Measurements from ENCODE around the gene POLR2E.

- TF ChIP-seq SRF (IDR thresholded peaks at IDR 0.05; ENCODE audit: low read depth) (no peak), ELF1 (IDR thresholded peaks at IDR 0.05; ENCODE audit: borderline replicate concordance, low read depth) (no peak), POLR2AphosphoS5 (IDR thresholded peaks at IDR 0.05; ENCODE audit: low read depth, low read length) (no peak), YY1 (IDR thresholded peaks at IDR 0.05; ENCODE audit: extremely low read depth, insufficient replicate concordance, low read depth, low read length) (no peak), SIN3A (IDR thresholded peaks at IDR 0.05; ENCODE audit: low read depth) (no peak), EZH2 (IDR thresholded peaks at IDR 0.05) (no peak)
These were observed 50.0 kb downstream of the POLR2E start for GRCh38 chr19:1045247-1045603.
